ENCODE data around the gene GLT1D1.

The GLT1D1 gene

DNA sequence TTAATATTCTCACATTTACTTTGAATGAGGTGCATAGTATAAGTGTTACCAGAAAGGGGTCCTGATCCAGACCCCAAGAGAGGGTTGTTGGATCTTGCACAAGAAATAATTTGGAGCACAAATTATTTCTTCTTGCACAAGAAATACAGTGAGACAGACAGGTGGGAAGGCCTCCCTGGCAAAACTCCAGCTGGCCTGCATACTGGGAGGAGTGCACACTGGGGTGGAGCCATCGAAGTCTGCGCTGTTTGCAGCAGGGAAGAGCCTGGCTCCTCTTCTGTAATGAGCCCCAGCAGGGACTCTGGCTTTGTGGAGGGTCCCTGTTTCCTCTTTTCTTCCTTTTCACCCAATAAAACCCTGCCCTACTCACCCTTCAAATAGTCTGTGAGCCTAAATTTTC lies 141.6 kb downstream of the GLT1D1 start:
- no CpG with 5 or more reads among the region's 2 CpGs for WGBS (ENCODE audit: insufficient coverage)
- Histone ChIP-seq H3K4me1 (ENCODE audit: control extremely low read depth in 1 of 4, control insufficient read depth in 4 of 4, insufficient read depth in 4 of 4, low read length in 3 of 4) (no peaks in the 10 kb centered on the region), H3K36me3 (ENCODE audit: control insufficient read depth in 4 of 4, insufficient read depth in 4 of 4, low read length in 3 of 4) (no peaks in the 10 kb centered on the region), H3K4me3 (ENCODE audit: control insufficient read depth in 1 of 7, extremely low read depth in 1 of 7, insufficient read depth in 4 of 7, low read depth in 2 of 7, low read length in 6 of 7) (no peak overlapping the region), H3K27ac (ENCODE audit: insufficient read depth in 1 of 2, low read depth in 1 of 2, low read length in 2 of 2, poor library complexity in 1 of 2, severe bottlenecking in 2 of 2) (no peak overlapping the region), H3K9me3 (ENCODE audit: control extremely low read depth in 1 of 5, control insufficient read depth in 4 of 5, insufficient read depth in 2 of 5, low read depth in 1 of 5, low read length in 4 of 5) (peaks cover 0 to 2% (median 0%) of the 10 kb centered on the region in 5 experiments), H3K27me3 (replicated peaks in 2 of 5; ENCODE audit: control insufficient read depth in 4 of 5, insufficient read depth in 5 of 5, low read length in 4 of 5) (peaks cover 0 to 3% (median 0%) of the 10 kb centered on the region in 5 experiments)
- CTCF ChIA-PET = no interaction called here
- POLR2A ChIA-PET = no interaction called here
- DNase-seq = no peak

DNA sequence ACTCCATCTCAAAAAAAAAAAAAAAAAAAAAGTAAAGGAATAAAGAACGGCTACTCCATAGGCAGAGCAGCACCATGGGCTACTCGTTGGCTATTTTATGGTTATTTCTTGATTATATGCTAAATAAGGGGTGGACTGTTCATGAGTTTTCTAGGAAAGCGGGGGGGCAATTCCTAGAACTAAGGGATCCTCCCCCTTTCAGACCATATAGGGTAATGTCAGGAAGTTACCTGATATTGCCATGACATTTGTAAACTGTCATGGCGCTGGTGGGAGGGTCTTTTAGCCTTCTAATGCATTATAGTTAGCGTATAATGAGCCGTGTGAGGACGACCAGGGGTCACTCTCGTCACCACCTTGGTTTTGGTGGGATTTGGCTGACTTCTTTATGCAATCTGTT lies 142.3 kb downstream of the GLT1D1 start:
- ChIA-PET POLR2A (no interaction called here), CTCF (no interaction called here)
- 96% methylated on average over 3 of the region's 8 CpGs for WGBS (ENCODE audit: insufficient coverage)
- peaks cover 0 to 2% (median 0%) of the 10 kb centered on the region in 5 experiments for H3K9me3 ChIP-seq (ENCODE audit: control extremely low read depth in 1 of 5, control insufficient read depth in 4 of 5, insufficient read depth in 2 of 5, low read depth in 1 of 5, low read length in 4 of 5)
- no peak for DNase-seq
- H3K27me3 ChIP-seq (replicated peaks in 2 of 5; ENCODE audit: control insufficient read depth in 4 of 5, insufficient read depth in 5 of 5, low read length in 4 of 5) = peaks cover 0 to 3% (median 0%) of the 10 kb centered on the region in 5 experiments
- H3K27ac ChIP-seq (ENCODE audit: insufficient read depth in 1 of 2, low read depth in 1 of 2, low read length in 2 of 2, poor library complexity in 1 of 2, severe bottlenecking in 2 of 2) = no peak overlapping the region
- H3K4me3 ChIP-seq (ENCODE audit: control insufficient read depth in 1 of 7, extremely low read depth in 1 of 7, insufficient read depth in 4 of 7, low read depth in 2 of 7, low read length in 6 of 7) = no peak overlapping the region
- no peaks in the 10 kb centered on the region for H3K36me3 ChIP-seq (ENCODE audit: control insufficient read depth in 4 of 4, insufficient read depth in 4 of 4, low read length in 3 of 4)
- no peaks in the 10 kb centered on the region for H3K4me1 ChIP-seq (ENCODE audit: control extremely low read depth in 1 of 4, control insufficient read depth in 4 of 4, insufficient read depth in 4 of 4, low read length in 3 of 4)

DNA sequence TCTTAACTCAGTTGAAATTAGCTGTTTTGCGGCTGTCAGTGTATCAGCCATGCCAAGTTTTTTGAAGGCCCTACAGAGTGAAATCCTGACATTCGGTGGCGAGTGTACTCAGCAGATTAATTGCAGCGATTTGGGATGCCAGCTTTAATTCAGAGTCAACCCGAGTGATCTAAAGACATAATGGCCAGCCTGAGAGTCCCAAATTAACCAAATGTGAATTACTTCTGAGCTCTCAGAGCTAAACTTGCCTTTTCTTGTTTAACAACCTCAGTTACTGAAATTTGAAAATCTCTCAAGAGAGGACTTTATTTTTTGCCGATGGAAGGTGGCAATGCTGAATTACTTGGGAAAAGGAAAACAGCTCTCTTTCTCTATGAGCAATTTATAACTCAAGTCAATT lies 148.5 kb downstream of the GLT1D1 start:
- WGBS (ENCODE audit: insufficient coverage) = 94% methylated on average over 6 of the region's 6 CpGs

GRCh38 chr12:129002427-129002826 lies 149.1 kb downstream of the GLT1D1 start:
- no peak overlapping the region for H3K4me3 ChIP-seq (ENCODE audit: control insufficient read depth in 1 of 7, extremely low read depth in 1 of 7, insufficient read depth in 4 of 7, low read depth in 2 of 7, low read length in 6 of 7)
- no peak for DNase-seq
- no peaks in the 10 kb centered on the region for H3K4me1 ChIP-seq (ENCODE audit: control extremely low read depth in 1 of 4, control insufficient read depth in 4 of 4, insufficient read depth in 4 of 4, low read length in 3 of 4)
- H3K36me3 ChIP-seq (ENCODE audit: control insufficient read depth in 4 of 4, insufficient read depth in 4 of 4, low read length in 3 of 4) = no peaks in the 10 kb centered on the region
- no peak overlapping the region for H3K27ac ChIP-seq (ENCODE audit: insufficient read depth in 1 of 2, low read depth in 1 of 2, low read length in 2 of 2, poor library complexity in 1 of 2, severe bottlenecking in 2 of 2)
- whole genome bisulfite sequencing (ENCODE audit: insufficient coverage) = 83% methylated on average over 8 of the region's 8 CpGs
- ChIA-PET CTCF (no interaction called here), POLR2A (no interaction called here)
- peaks cover 0 to 2% (median 0%) of the 10 kb centered on the region in 5 experiments for H3K27me3 ChIP-seq (replicated peaks in 2 of 5; ENCODE audit: control insufficient read depth in 4 of 5, insufficient read depth in 5 of 5, low read length in 4 of 5)
- H3K9me3 ChIP-seq (ENCODE audit: control extremely low read depth in 1 of 5, control insufficient read depth in 4 of 5, insufficient read depth in 2 of 5, low read depth in 1 of 5, low read length in 4 of 5) = peaks cover 0 to 2% (median 0%) of the 10 kb centered on the region in 5 experiments

More for the DNA sequence above, 148.5 kb downstream of the GLT1D1 start:
- no peaks in the 10 kb centered on the region for H3K36me3 ChIP-seq (ENCODE audit: control insufficient read depth in 4 of 4, insufficient read depth in 4 of 4, low read length in 3 of 4)
- H3K9me3 ChIP-seq (ENCODE audit: control extremely low read depth in 1 of 5, control insufficient read depth in 4 of 5, insufficient read depth in 2 of 5, low read depth in 1 of 5, low read length in 4 of 5) = peaks cover 0 to 2% (median 0%) of the 10 kb centered on the region in 5 experiments
- ChIA-PET CTCF (no interaction called here), POLR2A (no interaction called here)
- no peak overlapping the region for H3K4me3 ChIP-seq (ENCODE audit: control insufficient read depth in 1 of 7, extremely low read depth in 1 of 7, insufficient read depth in 4 of 7, low read depth in 2 of 7, low read length in 6 of 7)
- no peak for DNase-seq
- no peaks in the 10 kb centered on the region for H3K4me1 ChIP-seq (ENCODE audit: control extremely low read depth in 1 of 4, control insufficient read depth in 4 of 4, insufficient read depth in 4 of 4, low read length in 3 of 4)
- H3K27me3 ChIP-seq (replicated peaks in 2 of 5; ENCODE audit: control insufficient read depth in 4 of 5, insufficient read depth in 5 of 5, low read length in 4 of 5) = peaks cover 0 to 2% (median 0%) of the 10 kb centered on the region in 5 experiments
- no peak overlapping the region for H3K27ac ChIP-seq (ENCODE audit: insufficient read depth in 1 of 2, low read depth in 1 of 2, low read length in 2 of 2, poor library complexity in 1 of 2, severe bottlenecking in 2 of 2)

- POLR2A ChIA-PET = interaction anchor here (0.6 kb wide), 1 partner anchor 33 kb away, joined by 3 read pairs; no protein-coding TSS in a partner anchor
- CTCF ChIA-PET = no interaction called here
- Histone ChIP-seq H3K9me3 (ENCODE audit: control extremely low read depth in 1 of 5, control insufficient read depth in 4 of 5, insufficient read depth in 2 of 5, low read depth in 1 of 5, low read length in 4 of 5) (no peaks in the 10 kb centered on the region), H3K27me3 (replicated peaks in 2 of 5; ENCODE audit: control insufficient read depth in 4 of 5, insufficient read depth in 5 of 5, low read length in 4 of 5) (peaks cover 0 to 2% (median 0%) of the 10 kb centered on the region in 5 experiments), H3K4me1 (ENCODE audit: control extremely low read depth in 1 of 4, control insufficient read depth in 4 of 4, insufficient read depth in 4 of 4, low read length in 3 of 4) (no peaks in the 10 kb centered on the region), H3K27ac (ENCODE audit: insufficient read depth in 1 of 2, low read depth in 1 of 2, low read length in 2 of 2, poor library complexity in 1 of 2, severe bottlenecking in 2 of 2) (no peak overlapping the region), H3K4me3 (ENCODE audit: control insufficient read depth in 1 of 7, extremely low read depth in 1 of 7, insufficient read depth in 4 of 7, low read depth in 2 of 7, low read length in 6 of 7) (no peak overlapping the region), H3K36me3 (ENCODE audit: control insufficient read depth in 4 of 4, insufficient read depth in 4 of 4, low read length in 3 of 4) (no peaks in the 10 kb centered on the region)
- 93% methylated on average over 3 of the region's 8 CpGs for WGBS (ENCODE audit: insufficient coverage)
- no peak for DNase-seq
These were observed 152.1 kb downstream of the GLT1D1 start for GRCh38 chr12:129005416-129005815.

DNA sequence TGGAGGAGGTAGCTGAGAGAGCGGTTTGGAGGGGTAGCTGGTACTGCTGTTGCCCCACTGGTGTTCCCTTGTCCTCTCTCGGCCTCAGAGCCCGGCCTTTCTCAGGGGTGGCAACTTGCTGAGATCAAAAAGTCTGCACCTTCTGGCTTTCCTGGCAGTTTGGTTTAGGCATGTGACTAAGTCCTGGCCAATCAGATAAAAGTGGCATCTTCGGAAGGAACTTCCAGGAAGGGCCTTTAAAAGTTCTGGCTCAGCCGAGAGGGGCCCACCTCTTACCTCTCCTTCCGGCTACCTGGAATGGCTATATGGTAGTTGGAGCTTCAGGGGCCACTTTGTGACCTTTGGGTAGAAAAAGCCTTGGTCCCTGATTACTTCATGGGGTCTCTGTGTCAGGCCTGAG lies 152.6 kb downstream of the GLT1D1 start:
- no peak for DNase-seq
- Histone ChIP-seq H3K36me3 (ENCODE audit: control insufficient read depth in 4 of 4, insufficient read depth in 4 of 4, low read length in 3 of 4) (no peaks in the 10 kb centered on the region), H3K4me1 (ENCODE audit: control extremely low read depth in 1 of 4, control insufficient read depth in 4 of 4, insufficient read depth in 4 of 4, low read length in 3 of 4) (no peaks in the 10 kb centered on the region), H3K9me3 (ENCODE audit: control extremely low read depth in 1 of 5, control insufficient read depth in 4 of 5, insufficient read depth in 2 of 5, low read depth in 1 of 5, low read length in 4 of 5) (no peaks in the 10 kb centered on the region), H3K27ac (ENCODE audit: insufficient read depth in 1 of 2, low read depth in 1 of 2, low read length in 2 of 2, poor library complexity in 1 of 2, severe bottlenecking in 2 of 2) (no peak overlapping the region), H3K4me3 (ENCODE audit: control insufficient read depth in 1 of 7, extremely low read depth in 1 of 7, insufficient read depth in 4 of 7, low read depth in 2 of 7, low read length in 6 of 7) (no peak overlapping the region), H3K27me3 (replicated peaks in 2 of 5; ENCODE audit: control insufficient read depth in 4 of 5, insufficient read depth in 5 of 5, low read length in 4 of 5) (peaks cover 0 to 2% (median 0%) of the 10 kb centered on the region in 5 experiments)
- ChIA-PET POLR2A (no interaction called here), CTCF (no interaction called here)
- 95% methylated on average over 5 of the region's 6 CpGs for WGBS (ENCODE audit: insufficient coverage)

DNA sequence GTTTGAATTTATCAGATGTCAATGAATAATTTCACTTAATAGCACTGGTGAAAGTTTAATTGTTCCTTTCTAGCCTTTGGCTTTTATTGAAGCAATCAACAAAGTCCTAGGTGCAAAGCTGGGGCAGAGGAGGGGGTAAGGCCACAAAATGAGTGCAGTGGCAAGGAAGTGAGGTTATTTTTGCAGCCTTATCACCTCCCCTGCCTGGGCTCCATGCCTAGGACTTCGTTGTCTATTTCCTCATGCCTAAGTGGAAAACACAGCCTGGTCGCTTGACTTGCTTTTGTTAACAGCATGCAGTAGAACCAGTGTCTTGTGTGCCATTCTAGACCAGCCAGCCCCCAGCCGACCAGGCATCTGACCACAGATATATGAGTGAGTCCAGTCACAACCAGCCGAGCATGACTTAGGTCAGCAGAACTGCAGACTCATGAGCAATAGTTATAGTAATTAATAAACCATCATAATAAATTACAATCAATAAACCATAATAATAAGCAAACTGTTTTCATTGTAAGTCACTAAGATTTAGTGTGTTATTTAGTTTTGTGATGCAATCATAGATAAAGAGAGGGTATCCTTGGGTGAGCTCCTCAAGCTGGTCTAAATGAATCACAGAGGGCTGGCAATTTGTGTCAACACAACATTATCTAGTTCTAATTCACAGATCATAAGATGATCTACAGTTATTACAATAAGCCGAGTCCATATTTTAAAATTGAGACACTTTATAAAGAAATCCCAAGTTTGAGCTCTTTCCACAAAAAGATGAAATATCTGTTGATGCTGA lies 156.8 kb downstream of the GLT1D1 start:
- ChIA-PET CTCF (no interaction called here), POLR2A (no interaction called here)
- Histone ChIP-seq H3K36me3 (ENCODE audit: control insufficient read depth in 4 of 4, insufficient read depth in 4 of 4, low read length in 3 of 4) (no peaks in the 10 kb centered on the region), H3K4me1 (ENCODE audit: control extremely low read depth in 1 of 4, control insufficient read depth in 4 of 4, insufficient read depth in 4 of 4, low read length in 3 of 4) (no peaks in the 10 kb centered on the region), H3K27ac (ENCODE audit: insufficient read depth in 1 of 2, low read depth in 1 of 2, low read length in 2 of 2, poor library complexity in 1 of 2, severe bottlenecking in 2 of 2) (no peak overlapping the region), H3K4me3 (ENCODE audit: control insufficient read depth in 1 of 7, extremely low read depth in 1 of 7, insufficient read depth in 4 of 7, low read depth in 2 of 7, low read length in 6 of 7) (no peak overlapping the region), H3K27me3 (replicated peaks in 2 of 5; ENCODE audit: control insufficient read depth in 4 of 5, insufficient read depth in 5 of 5, low read length in 4 of 5) (no peaks in the 10 kb centered on the region), H3K9me3 (ENCODE audit: control extremely low read depth in 1 of 5, control insufficient read depth in 4 of 5, insufficient read depth in 2 of 5, low read depth in 1 of 5, low read length in 4 of 5) (no peaks in the 10 kb centered on the region)
- no peak for DNase-seq
- 65% methylated on average over 3 of the region's 5 CpGs for WGBS (ENCODE audit: insufficient coverage)

All from common myeloid progenitor, CD34-positive (primary cell).